ENCODE results near the gene SLC4A3. TPM values are rescaled to one million over a fixed set of nuclear protein-coding genes. Genes with fewer than 3 reads are reported as not detected.

Gene SLC4A3
- total and polyA plus RNA-seq, 2 of the 8 experiments (the other 6 are each of a cell fraction or from before 2014, with no cell fraction given) = 4.8 to 7.4 TPM

DNA sequence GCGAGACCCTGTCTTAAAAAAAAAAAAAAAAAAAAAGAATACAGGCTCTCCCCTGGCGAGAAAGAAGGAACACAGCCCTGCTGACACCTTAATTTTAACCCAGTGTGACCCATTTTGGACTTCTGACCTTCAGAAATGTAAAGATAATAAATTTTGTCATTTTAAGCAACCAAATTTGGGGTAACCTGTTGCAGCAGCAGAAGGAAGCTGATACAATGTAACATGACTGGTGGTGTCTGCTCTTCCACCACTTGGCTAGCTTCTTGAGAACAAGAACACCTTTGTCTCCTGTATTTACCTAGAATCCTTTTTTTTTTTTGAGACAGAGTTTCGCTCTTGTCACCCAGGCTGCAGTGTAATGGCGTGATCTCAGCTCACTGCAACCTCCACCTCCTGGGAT lies 36.3 kb upstream of the SLC4A3 start:
- no peak for FAIRE-seq
- Histone ChIP-seq H3K18ac (ENCODE audit: extremely low read depth, low read length) (no peak overlapping the region), H3K23me2 (ENCODE audit: low read depth, low read length) (no peaks in the 10 kb centered on the region), H4K5ac (ENCODE audit: insufficient read length, low read depth, low read length) (no peak overlapping the region), H3K27me3 (replicated peaks in 1 of 4; ENCODE audit: control insufficient read depth in 3 of 4, extremely low read depth in 1 of 4, insufficient read depth in 3 of 4, low read length in 3 of 4) (no peaks in the 10 kb centered on the region; a peak in 1 of 7 replicates), H2BK15ac (ENCODE audit: low read length) (no peak overlapping the region), H2BK120ac (replicated peaks; ENCODE audit: low read depth, low read length) (no peak overlapping the region), H3K79me2 (ENCODE audit: control insufficient read depth in 1 of 2, insufficient read depth in 2 of 2, low read length in 2 of 2) (no peaks in the 10 kb centered on the region), H4K20me1 (replicated peaks in 1 of 2; ENCODE audit: control insufficient read depth in 1 of 2, insufficient read depth in 2 of 2, low read length in 2 of 2) (no peaks in the 10 kb centered on the region), H2AFZ (ENCODE audit: low read length) (no peak overlapping the region), H3K4me1 (replicated peaks in 1 of 4; ENCODE audit: control insufficient read depth in 3 of 4, insufficient read depth in 4 of 4, low read length in 3 of 4) (peaks cover 0 to 4% (median 2%) of the 10 kb centered on the region in 4 experiments; a peak in 2 of 7 replicates), H4K8ac (ENCODE audit: extremely low read depth, insufficient read depth, low read length) (no peak overlapping the region), H3K4me3 (ENCODE audit: extremely low read depth in 1 of 4, insufficient read depth in 2 of 4, low read depth in 3 of 4, low read length in 4 of 4) (no peak overlapping the region), H3K36me3 (ENCODE audit: control insufficient read depth in 2 of 4, insufficient read depth in 4 of 4, low read length in 3 of 4) (no peaks in the 10 kb centered on the region), H3K4me2 (ENCODE audit: insufficient read depth in 1 of 2, low read depth in 2 of 2, low read length in 2 of 2) (no peak overlapping the region), H3K14ac (ENCODE audit: insufficient read length) (no peak overlapping the region), H3K9me3 (ENCODE audit: insufficient read depth in 2 of 2, low read depth in 1 of 2, low read length in 1 of 2) (no peaks in the 10 kb centered on the region), H4K91ac (replicated peaks; ENCODE audit: insufficient read length, low read length) (no peak overlapping the region), H2BK5ac (ENCODE audit: low read depth, low read length) (no peak overlapping the region), H2BK20ac (ENCODE audit: low read length) (no peak overlapping the region), H3K4ac (replicated peaks; ENCODE audit: insufficient read length, low read depth, low read length) (no peak overlapping the region), H3K79me1 (ENCODE audit: low read depth, low read length) (no peaks in the 10 kb centered on the region; the same call in 1 of the 2 replicates), H3K56ac (replicated peaks; ENCODE audit: insufficient read length, low read depth, low read length) (no peak overlapping the region), H3K23ac (ENCODE audit: insufficient read length) (no peak overlapping the region), H2AK5ac (ENCODE audit: low read depth, low read length) (no peak overlapping the region), H2BK12ac (ENCODE audit: low read depth, low read length) (no peak overlapping the region), H3K9ac (replicated peaks in 1 of 4; ENCODE audit: extremely low read depth in 1 of 4, low read depth in 3 of 4, low read length in 3 of 4) (no peak overlapping the region), H3K27ac (ENCODE audit: low read depth, low read length) (no peak overlapping the region)
- 63% methylated on average over 4 of the region's 4 CpGs; no CpG with 5 or more reads in 1 of the 2 experiments for WGBS, 2 experiments (ENCODE audit: extremely low coverage in 1 of 2, insufficient coverage in 1 of 2, insufficient read length in 1 of 2, insufficient replicate concordance in 2 of 2, low coverage in 1 of 2, low lambda C conversion rate in 2 of 2, missing lambda C conversion rate in 1 of 2)
- CTCF ChIA-PET (ENCODE audit: partially characterized antibody) = interaction anchor here (0.6 to 14.4 kb wide), 6 partner anchors 8 to 295 kb away, joined by 3 to 143 read pairs (median 4); no protein-coding TSS in a partner anchor
- POLR2A ChIA-PET (ENCODE audit: partially characterized antibody) = interaction anchor here (1.8 to 13.4 kb wide), 4 partner anchors 12 to 84 kb away, joined by 3 to 127 read pairs (median 8); partner anchors contain the start of genes INHA and OBSL1
- no peak for DNase-seq (ENCODE audit: low read depth in 1 of 2, low spot score in 2 of 2)
- TF ChIP-seq SUZ12 (IDR thresholded peaks at IDR 0.05; ENCODE audit: low read length) = no peak
- TF ChIP-seq MAFK (IDR thresholded peaks at IDR 0.05; ENCODE audit: low read depth, low read length) = no peak
- no peak for TF ChIP-seq PHF8 (conservative IDR thresholded peaks at IDR 0.05; ENCODE audit: low read depth, low read length)
- TF ChIP-seq SIX5 (IDR thresholded peaks at IDR 0.05; ENCODE audit: low read depth, low read length) = no peak
- no peak for TF ChIP-seq ZNF274 (IDR thresholded peaks at IDR 0.05; ENCODE audit: borderline replicate concordance, extremely low read depth, low read length)
- TF ChIP-seq SP1 (IDR thresholded peaks at IDR 0.05; ENCODE audit: low read depth, low read length) = no peak
- TF ChIP-seq NRF1 (IDR thresholded peaks at IDR 0.05; ENCODE audit: low read depth, low read length) = no peak
- TF ChIP-seq, protein P1, sequence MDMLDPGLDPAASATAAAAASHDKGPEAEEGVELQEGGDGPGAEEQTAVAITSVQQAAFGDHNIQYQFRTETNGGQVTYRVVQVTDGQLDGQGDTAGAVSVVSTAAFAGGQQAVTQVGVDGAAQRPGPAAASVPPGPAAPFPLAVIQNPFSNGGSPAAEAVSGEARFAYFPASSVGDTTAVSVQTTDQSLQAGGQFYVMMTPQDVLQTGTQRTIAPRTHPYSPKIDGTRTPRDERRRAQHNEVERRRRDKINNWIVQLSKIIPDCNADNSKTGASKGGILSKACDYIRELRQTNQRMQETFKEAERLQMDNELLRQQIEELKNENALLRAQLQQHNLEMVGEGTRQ (IDR thresholded peaks at IDR 0.05; ENCODE audit: low read length) = no peak
- no peak for TF ChIP-seq YY1 (IDR thresholded peaks at IDR 0.05; ENCODE audit: low read depth, low read length)
- TF ChIP-seq, protein P2, sequence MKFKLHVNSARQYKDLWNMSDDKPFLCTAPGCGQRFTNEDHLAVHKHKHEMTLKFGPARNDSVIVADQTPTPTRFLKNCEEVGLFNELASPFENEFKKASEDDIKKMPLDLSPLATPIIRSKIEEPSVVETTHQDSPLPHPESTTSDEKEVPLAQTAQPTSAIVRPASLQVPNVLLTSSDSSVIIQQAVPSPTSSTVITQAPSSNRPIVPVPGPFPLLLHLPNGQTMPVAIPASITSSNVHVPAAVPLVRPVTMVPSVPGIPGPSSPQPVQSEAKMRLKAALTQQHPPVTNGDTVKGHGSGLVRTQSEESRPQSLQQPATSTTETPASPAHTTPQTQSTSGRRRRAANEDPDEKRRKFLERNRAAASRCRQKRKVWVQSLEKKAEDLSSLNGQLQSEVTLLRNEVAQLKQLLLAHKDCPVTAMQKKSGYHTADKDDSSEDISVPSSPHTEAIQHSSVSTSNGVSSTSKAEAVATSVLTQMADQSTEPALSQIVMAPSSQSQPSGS (IDR thresholded peaks at IDR 0.05; ENCODE audit: low read length) = no peak
- no peak for TF ChIP-seq FOSL1 (IDR thresholded peaks at IDR 0.05; ENCODE audit: insufficient read depth, low read depth, low read length)
- TF ChIP-seq BACH1 (IDR thresholded peaks at IDR 0.05; ENCODE audit: low read length) = no peak
